Measurements from ENCODE around the gene ZNF276. TPM values are rescaled to one million over a fixed set of nuclear protein-coding genes. Genes with fewer than 3 reads are reported as not detected.
"Not testable (repeated sequence)": the region's sequence is repeated elsewhere in the genome, so short reads cannot be mapped to it uniquely, and the experiment has no call there.

The ZNF276 gene
- total RNA-seq, result 100 to 1,000 TPM in 1 of 4 donors, 10 to 100 TPM in 3; 48.6 to 146 (median 68.8) TPM

- peak; percentile 65 to 71 for DNase-seq (ENCODE audit: low spot score in 2 of 2)
Observed at GRCh38 chr16:89720813-89721545, at the start of gene ZNF276, which contains the start of gene VPS9D1. TSS of gene ZNF276 (plus strand) at chr16:89721537. CDS start at chr16:89721641, 104 bp downstream. TSS of gene VPS9D1 (minus strand) at chr16:89720898. CDS start at chr16:89720861, 37 bp downstream.

GRCh38 chr16:89671565-89671964 lies 49.8 kb upstream of the ZNF276 start:
- not testable (repeated sequence) for DNase-seq (ENCODE audit: low spot score in 2 of 2); H3K9me3 ChIP-seq; H3K27ac ChIP-seq; H3K36me3 ChIP-seq; H3K27me3 ChIP-seq; H3K4me1 ChIP-seq; H3K4me3 ChIP-seq
- 90 to 98% methylated on average over 4 of the region's 4 CpGs for WGBS, 2 donors

More at GRCh38 chr16:89720813-89721545, at the start of gene ZNF276, which contains the start of gene VPS9D1:
- peak within 1 kb of the TSS; percentile 92 to 99 (median 96) for H3K27ac ChIP-seq
- WGBS, 2 donors, result 1% methylated on average over 14 to 47 of the region's 103 CpGs
- peak within 1 kb of the TSS; percentile 70 to 98 (median 81) for H3K4me3 ChIP-seq
- H3K9me3 ChIP-seq, result no peaks in the 10 kb centered on the region
- H3K4me1 ChIP-seq, result peaks cover 6 to 60% (median 35%) of the 10 kb centered on the region in 4 donors
- no peaks in the 10 kb centered on the region for H3K27me3 ChIP-seq
- TF ChIP-seq CTCF (IDR thresholded peaks at IDR 0.05) (peak in 1 of 5 experiments; percentile 12), EP300 (IDR thresholded peaks at IDR 0.05) (peak in 1 of 2 donors; percentile 66), POLR2A (IDR thresholded peaks at IDR 0.05) (peak; percentile 31 to 38)
- H3K36me3 ChIP-seq, result peaks cover 0 to 38% (median 0%) of the 10 kb centered on the region in 3 donors

- Histone ChIP-seq H3K27ac (no peak overlapping the region), H3K36me3 (peaks cover 0 to 4% (median 0%) of the 10 kb centered on the region in 3 donors)
- no peak for TF ChIP-seq EP300 (IDR thresholded peaks at IDR 0.05)
- TF ChIP-seq CTCF (IDR thresholded peaks at IDR 0.05), result no peak
- TF ChIP-seq POLR2A (IDR thresholded peaks at IDR 0.05), result no peak
Observed at GRCh38 chr16:89672177-89672941, 49.0 kb upstream of the ZNF276 start.

GRCh38 chr16:89678258-89678657 lies 43.1 kb upstream of the ZNF276 start:
- TF ChIP-seq CTCF (IDR thresholded peaks at IDR 0.05) (no peak), POLR2A (IDR thresholded peaks at IDR 0.05) (no peak), EP300 (IDR thresholded peaks at IDR 0.05) (no peak)
- H3K9me3 ChIP-seq, result no peaks in the 10 kb centered on the region
- H3K4me1 ChIP-seq, result no peaks in the 10 kb centered on the region
- H3K36me3 ChIP-seq, result no peaks in the 10 kb centered on the region
- no peak overlapping the region for H3K4me3 ChIP-seq
- no peak for DNase-seq (ENCODE audit: low spot score in 2 of 2)
- no peak overlapping the region for H3K27ac ChIP-seq
- H3K27me3 ChIP-seq, result no peaks in the 10 kb centered on the region
- 96 to 97% methylated on average over 2 of the region's 2 CpGs for WGBS, 2 donors

More at GRCh38 chr16:89672177-89672941, 49.0 kb upstream of the ZNF276 start:
- no peaks in the 10 kb centered on the region for H3K9me3 ChIP-seq
- no peaks in the 10 kb centered on the region for H3K27me3 ChIP-seq
- 84 to 88% methylated on average over 16 of the region's 16 CpGs for WGBS, 2 donors
- DNase-seq (ENCODE audit: low spot score in 2 of 2), result no peak
- no peak overlapping the region for H3K4me3 ChIP-seq
- no peaks in the 10 kb centered on the region for H3K4me1 ChIP-seq

GRCh38 chr16:89685916-89686315 lies 35.4 kb upstream of the ZNF276 start:
- peak overlapping the region in 1 of 4 donors; percentile 91 for H3K4me3 ChIP-seq
- peaks cover 0 to 15% (median 4%) of the 10 kb centered on the region in 4 donors for H3K4me1 ChIP-seq
- DNase-seq (ENCODE audit: low spot score in 2 of 2), result no peak
- H3K9me3 ChIP-seq, result no peaks in the 10 kb centered on the region
- TF ChIP-seq EP300 (IDR thresholded peaks at IDR 0.05) (no peak), CTCF (IDR thresholded peaks at IDR 0.05) (no peak), POLR2A (IDR thresholded peaks at IDR 0.05) (no peak)
- peaks cover 0 to 16% (median 0%) of the 10 kb centered on the region in 3 donors for H3K36me3 ChIP-seq
- WGBS, 2 donors, result 100% methylated on average over 1 of the region's 1 CpG
- no peaks in the 10 kb centered on the region for H3K27me3 ChIP-seq
- no peak overlapping the region for H3K27ac ChIP-seq
